ENCODE results near the gene EFCAB8.

EFCAB8 gene

GRCh38 chr20:32858701-32859372, at the start of gene EFCAB8:
EFCAB8 (plus strand) TSS chr20:32858923; CDS start chr20:32863793, 4,870 bp downstream.
- no peak for DNase-seq

GRCh38 chr20:32809907-32810306, 48.8 kb upstream of the EFCAB8 start:
- DNase-seq, result no peak

- DNase-seq, result no peak
These were observed 47.8 kb upstream of the EFCAB8 start for GRCh38 chr20:32810941-32811340.

- no peak for DNase-seq
These were observed 46.8 kb upstream of the EFCAB8 start for GRCh38 chr20:32811886-32812285.

- peak; percentile 88 for DNase-seq
These were observed 38.6 kb upstream of the EFCAB8 start for GRCh38 chr20:32819992-32820697.

- no peak for DNase-seq
These were observed 37.9 kb upstream of the EFCAB8 start for GRCh38 chr20:32820698-32821377.

GRCh38 chr20:32822225-32822624, 36.5 kb upstream of the EFCAB8 start:
- DNase-seq, result no peak

GRCh38 chr20:32823078-32823477, 35.6 kb upstream of the EFCAB8 start:
- peak; percentile 18 for DNase-seq

GRCh38 chr20:32823737-32824588, 34.8 kb upstream of the EFCAB8 start:
- DNase-seq, result no peak

- no peak for DNase-seq
These were observed 30.6 kb upstream of the EFCAB8 start for GRCh38 chr20:32828029-32828680.

- DNase-seq, result no peak
These were observed 29.3 kb upstream of the EFCAB8 start for GRCh38 chr20:32829311-32830005.

GRCh38 chr20:32830437-32830836, 28.3 kb upstream of the EFCAB8 start:
- DNase-seq, result no peak

- DNase-seq, result no peak
These were observed 26.7 kb upstream of the EFCAB8 start for GRCh38 chr20:32831982-32832381.

- DNase-seq, result no peak
These were observed 26.1 kb upstream of the EFCAB8 start for GRCh38 chr20:32832664-32833063.

- no peak for DNase-seq
These were observed 23.8 kb upstream of the EFCAB8 start for GRCh38 chr20:32834972-32835371.

GRCh38 chr20:32837157-32837556, 21.6 kb upstream of the EFCAB8 start:
- DNase-seq, result no peak

GRCh38 chr20:32839227-32839981, 19.3 kb upstream of the EFCAB8 start:
- DNase-seq, result no peak

- no peak for DNase-seq
These were observed 18.8 kb upstream of the EFCAB8 start for GRCh38 chr20:32839982-32840285.

GRCh38 chr20:32841174-32841573, 17.5 kb upstream of the EFCAB8 start:
- DNase-seq, result no peak

- no peak for DNase-seq
These were observed 17.1 kb upstream of the EFCAB8 start for GRCh38 chr20:32841632-32842031.
